HG03571 (cell line): ENCODE results near the gene ZNF678.
"Not testable (repeated sequence)": the region's sequence is repeated elsewhere in the genome, so short reads cannot be mapped to it uniquely, and the experiment has no call there.

Source experiments
- ATAC-seq: cut with Tn5 transposase; IDR thresholded peaks from one replicate; pipeline ENCODE4 v1.9.1; 2021; ENCODE audit not compliant: unreplicated experiment

ZNF678 gene

GRCh38 chr1:227596222-227596621 is 32.9 kb downstream of the ZNF678 start:
- not testable (repeated sequence) for ATAC-seq

- ATAC-seq = no peak
Measured at GRCh38 chr1:227603327-227603726, 40.0 kb downstream of the ZNF678 start.

GRCh38 chr1:227604446-227604845 is 41.1 kb downstream of the ZNF678 start:
- no peak for ATAC-seq

- ATAC-seq = not testable (repeated sequence)
Measured at GRCh38 chr1:227606271-227606670, 42.9 kb downstream of the ZNF678 start.

GRCh38 chr1:227607336-227607898 is 44.1 kb downstream of the ZNF678 start:
- ATAC-seq = no peak

GRCh38 chr1:227612658-227613057 is 49.3 kb downstream of the ZNF678 start:
- no peak for ATAC-seq

GRCh38 chr1:227613526-227613925 is 50.2 kb downstream of the ZNF678 start:
- no peak for ATAC-seq

- ATAC-seq = no peak
Measured at GRCh38 chr1:227621211-227621610, 57.9 kb downstream of the ZNF678 start.

- ATAC-seq = no peak
Measured at GRCh38 chr1:227622739-227623475, 59.6 kb downstream of the ZNF678 start.

- no peak for ATAC-seq
Measured at GRCh38 chr1:227632325-227632724, 69.0 kb downstream of the ZNF678 start.

- no peak for ATAC-seq
Measured at GRCh38 chr1:227635596-227635995, 72.2 kb downstream of the ZNF678 start.

GRCh38 chr1:227654431-227654830 is 91.1 kb downstream of the ZNF678 start:
- ATAC-seq = no peak

GRCh38 chr1:227654858-227655752 is 91.7 kb downstream of the ZNF678 start:
- no peak for ATAC-seq

GRCh38 chr1:227661495-227661894 is 98.1 kb downstream of the ZNF678 start:
- ATAC-seq = no peak

GRCh38 chr1:227662933-227663332 is 99.6 kb downstream of the ZNF678 start:
- no peak for ATAC-seq

GRCh38 chr1:227666286-227666685 is 102.9 kb downstream of the ZNF678 start:
- no peak for ATAC-seq

GRCh38 chr1:227673441-227673840 is 110.1 kb downstream of the ZNF678 start:
- ATAC-seq = no peak

GRCh38 chr1:227685807-227686206 is 122.5 kb downstream of the ZNF678 start:
- no peak for ATAC-seq

GRCh38 chr1:227697321-227697864 is 134.0 kb downstream of the ZNF678 start:
- no peak for ATAC-seq

GRCh38 chr1:227701631-227702030 is 138.3 kb downstream of the ZNF678 start:
- not testable (repeated sequence) for ATAC-seq

- no peak for ATAC-seq
Measured at GRCh38 chr1:227707846-227708245, 144.5 kb downstream of the ZNF678 start.
